H9 (cell line): Measurements from ENCODE around the gene PNMA1. TPM values are rescaled to one million over a fixed set of nuclear protein-coding genes. Genes with fewer than 3 reads are reported as not detected.
A peak's percentile ranks its signal among the peaks of the same experiment; 100 is the strongest.

Source experiments
- DNase-seq: peaks from one replicate; pipeline ENCODE4 v3.0.0-alpha.2; 2017
- H2AFZ ChIP-seq: one replicate; pipeline ENCODE4 v1.6.1; 2013; ENCODE audit warnings: mild to moderate bottlenecking, low read length, control low read depth, moderate library complexity
- H2AK5ac ChIP-seq: 2 replicates; pipeline ENCODE4 v1.6.1; 2013; ENCODE audit warnings: low read length, control low read depth, mixed read lengths; ENCODE audit not compliant: insufficient read length
- H2BK120ac ChIP-seq: one replicate; pipeline ENCODE4 v1.6.1; 2013; ENCODE audit warnings: low read depth, mild to moderate bottlenecking, low read length, control low read depth, inconsistent platforms; ENCODE audit not compliant: poor library complexity, severe bottlenecking
- H2BK12ac ChIP-seq: 2 replicates; pipeline ENCODE4 v1.6.1; 2013; ENCODE audit warnings: low read length, control low read depth, mixed read lengths, low read depth; ENCODE audit not compliant: insufficient read length
- H2BK15ac ChIP-seq: 2 replicates; pipeline ENCODE4 v1.6.1; 2013; ENCODE audit warnings: low read depth, low read length, control low read depth
- H2BK20ac ChIP-seq: one replicate; pipeline ENCODE4 v1.6.1; 2013; ENCODE audit warnings: low read depth, mild to moderate bottlenecking, low read length, control low read depth, inconsistent platforms; ENCODE audit not compliant: poor library complexity, severe bottlenecking
- H2BK5ac ChIP-seq: 2 replicates; pipeline ENCODE4 v1.6.1; 2013; ENCODE audit warnings: low read length, control low read depth, mixed read lengths; ENCODE audit not compliant: insufficient read length
- H3K14ac ChIP-seq: 2 replicates; pipeline ENCODE4 v1.6.1; 2013; ENCODE audit warnings: low read length, control low read depth; ENCODE audit not compliant: insufficient read depth
- H3K18ac ChIP-seq: 2 replicates; pipeline ENCODE4 v1.6.1; 2013; ENCODE audit warnings: low read depth, mild to moderate bottlenecking, mixed read lengths, low read length, control low read depth; ENCODE audit not compliant: insufficient read length
- H3K23ac ChIP-seq: 2 replicates; pipeline ENCODE4 v1.6.1; 2013; ENCODE audit warnings: low read length, control low read depth, mixed read lengths, low read depth; ENCODE audit not compliant: insufficient read length
- H3K23me2 ChIP-seq: 2 replicates; pipeline ENCODE4 v1.6.1; 2013; ENCODE audit warnings: low read depth, mild to moderate bottlenecking, mixed read lengths, low read length, control low read depth; ENCODE audit not compliant: insufficient read length, poor library complexity, severe bottlenecking
- H3K27ac ChIP-seq: 2 replicates; pipeline ENCODE4 v1.5.1; 2013; ENCODE audit warnings: low read length, control low read depth, mixed read lengths, low read depth; ENCODE audit not compliant: insufficient read length
- H3K27me3 ChIP-seq: 2 replicates; pipeline ENCODE4 v1.6.1; 2013; ENCODE audit warnings: low read length, control low read depth, inconsistent platforms; ENCODE audit not compliant: insufficient read depth
- H3K4ac ChIP-seq: 2 replicates; pipeline ENCODE4 v1.6.1; 2013; ENCODE audit warnings: low read depth, mild to moderate bottlenecking, control low read depth, inconsistent platforms, low read length, moderate library complexity
- H3K4me1 ChIP-seq: 2 replicates; pipeline ENCODE4 v1.6.1; 2013; ENCODE audit warnings: low read length, control low read depth, inconsistent platforms; ENCODE audit not compliant: insufficient read depth
- H3K4me2 ChIP-seq: 2 replicates; pipeline ENCODE4 v1.6.1; 2013; ENCODE audit warnings: low read length, control low read depth, mixed read lengths; ENCODE audit not compliant: insufficient read length, insufficient read depth
- H3K56ac ChIP-seq: 2 replicates; pipeline ENCODE4 v1.6.1; 2013; ENCODE audit warnings: low read depth, mild to moderate bottlenecking, mixed read lengths, low read length, control low read depth; ENCODE audit not compliant: insufficient read length
- H3K79me1 ChIP-seq: 2 replicates; pipeline ENCODE4 v1.6.1; 2013; ENCODE audit warnings: low read depth, mild to moderate bottlenecking, moderate library complexity, low read length, control low read depth, inconsistent platforms; ENCODE audit not compliant: insufficient read depth, poor library complexity, severe bottlenecking
- H3K79me2 ChIP-seq: 2 replicates; pipeline ENCODE4 v1.6.1; 2013; ENCODE audit warnings: low read length, control low read depth, inconsistent platforms; ENCODE audit not compliant: insufficient read depth
- H3K9ac ChIP-seq: 2 replicates; pipeline ENCODE4 v1.6.1; 2013; ENCODE audit warnings: low read length, control low read depth, mixed read lengths; ENCODE audit not compliant: insufficient read length; ENCODE audit errors: extremely low read depth
- H3K9me3 ChIP-seq: one replicate; pipeline ENCODE4 v1.6.1; 2013; ENCODE audit warnings: low read depth, low read length, inconsistent platforms; ENCODE audit not compliant: control insufficient read depth
- H3T11ph ChIP-seq: one replicate; pipeline ENCODE4 v1.6.1; 2013; ENCODE audit warnings: mild to moderate bottlenecking, low read length, control low read depth, inconsistent platforms
- H4K20me1 ChIP-seq: one replicate; pipeline ENCODE4 v1.6.1; 2013; ENCODE audit not compliant: control insufficient read depth, insufficient read length, insufficient read depth
- H4K5ac ChIP-seq: 2 replicates; pipeline ENCODE4 v1.6.1; 2013; ENCODE audit warnings: low read depth, mild to moderate bottlenecking, mixed read lengths, low read length, control low read depth; ENCODE audit not compliant: insufficient read length
- H4K8ac ChIP-seq: replicated peaks from 2 replicates; pipeline ENCODE4 v1.6.1; 2013; ENCODE audit warnings: low read length, control low read depth, mixed read lengths, low read depth; ENCODE audit not compliant: insufficient read length
- H4K91ac ChIP-seq: 2 replicates; pipeline ENCODE4 v1.6.1; 2013; ENCODE audit warnings: low read depth, mild to moderate bottlenecking, moderate library complexity, mixed read lengths, low read length, control low read depth; ENCODE audit not compliant: insufficient read length
- H3K27ac Mint-ChIP-seq, 3 experiments: 2 replicates in 2 of 3; 3 replicates in 1 of 3; pipeline ENCODE4 v1.8.0; 2020 to 2021; ENCODE audit warnings: mixed read lengths in 3 of 3, mild to moderate bottlenecking in 1 of 3, moderate library complexity in 1 of 3
- H3K27me3 Mint-ChIP-seq: 2 replicates; pipeline ENCODE4 v1.8.0; 2021; ENCODE audit warnings: low read depth, mild to moderate bottlenecking, moderate library complexity, mixed read lengths
- H3K36me3 Mint-ChIP-seq, 3 experiments: 2 replicates in 2 of 3; 3 replicates in 1 of 3; pipeline ENCODE4 v1.8.0; 2020 to 2021; ENCODE audit warnings: low read depth in 3 of 3, mixed read lengths in 3 of 3; ENCODE audit not compliant: insufficient read depth in 1 of 3
- H3K4me1 Mint-ChIP-seq, 2 experiments: 2 replicates each; pipeline ENCODE4 v1.8.0; 2020; ENCODE audit warnings: mixed read lengths in 2 of 2
- H3K4me3 Mint-ChIP-seq, 2 experiments: 2 replicates in 1 of 2; 3 replicates in 1 of 2; pipeline ENCODE4 v1.8.0; 2020 to 2021; ENCODE audit warnings: mild to moderate bottlenecking in 2 of 2, mixed read lengths in 2 of 2, moderate library complexity in 1 of 2
- H3K9me3 Mint-ChIP-seq, 2 experiments: 2 replicates in 1 of 2; 3 replicates in 1 of 2; pipeline ENCODE4 v1.8.0; 2020; ENCODE audit warnings: mild to moderate bottlenecking in 2 of 2, mixed read lengths in 2 of 2, moderate library complexity in 1 of 2
- CTCF ChIP-seq: fragments of 200-600 bp; sonication (generic); conservative IDR thresholded peaks from 3 replicates; pipeline ENCODE4 v1.8.0; 2021; ENCODE audit warnings: antibody characterized with exemption, mild to moderate bottlenecking
- WGBS: extraction: QIAGEN DNeasy Blood & Tissue Kit; methylation state at CpG from one replicate; pipeline ENCODE4 v1.1.7; 2013; ENCODE audit warnings: missing lambda C conversion rate, low lambda C conversion rate, mixed read lengths; ENCODE audit not compliant: insufficient read length; ENCODE audit errors: extremely low coverage; 5-methylcytosine and 5-hydroxymethylcytosine counted together
- total RNA-seq: library from RNA; stranded (reverse); gene quantifications from 2 replicates; pipeline ENCODE4 v1.2.1, GENCODE V29; 2021

The PNMA1 gene
- total RNA-seq, 1 experiment from 2014 or later = 56.1 TPM

GRCh38 chr14:73724696-73725095, 10.5 kb upstream of the PNMA1 start:
- Histone ChIP-seq H4K91ac (no peak overlapping the region), H2BK20ac (no peak overlapping the region), H3K23ac (no peak overlapping the region), H2BK15ac (no peak overlapping the region), H3K18ac (no peak overlapping the region), H3K4ac (no peak overlapping the region), H2AFZ (no peak overlapping the region), H3K4me2 (no peak overlapping the region), H3K79me2 (no peaks in the 10 kb centered on the region), H3K56ac (no peak overlapping the region), H3K9me3 (no peaks in the 10 kb centered on the region), H3K9ac (no peak overlapping the region), H4K20me1 (no peaks in the 10 kb centered on the region), H3K23me2 (no peaks in the 10 kb centered on the region), H3K79me1 (no peaks in the 10 kb centered on the region), H3K4me1 (peaks cover 6% of the 10 kb centered on the region; the same call in 1 of the 2 replicates), H2AK5ac (no peak overlapping the region), H2BK120ac (no peak overlapping the region), H3K27ac (no peak overlapping the region), H4K5ac (no peak overlapping the region), H3K14ac (no peak overlapping the region), H3K27me3 (no peaks in the 10 kb centered on the region), H2BK12ac (no peak overlapping the region), H3T11ph (no peak overlapping the region), H2BK5ac (no peak overlapping the region), H4K8ac (no peak overlapping the region)
- Mint-ChIP-seq H3K27ac (peak overlapping the region in 1 of 3 experiments; percentile 36; a peak in 1 of 7 replicates), H3K4me1 (peaks cover 52 to 53% of the 10 kb centered on the region in 2 experiments), H3K27me3 (peaks cover 2% of the 10 kb centered on the region; the same call in 1 of the 2 replicates), H3K36me3 (peaks cover 4 to 27% (median 21%) of the 10 kb centered on the region in 3 experiments; a peak in 6 of 7 replicates), H3K9me3 (no peaks in the 10 kb centered on the region), H3K4me3 (no peak overlapping the region)
- TF ChIP-seq CTCF = no peak
- no CpG with 5 or more reads among the region's 2 CpGs for WGBS
- DNase-seq = no peak
